Upper lobe of right lung (tissue), 1 donor: ENCODE data around the gene PPP3CB. TPM values are rescaled to one million over a fixed set of nuclear protein-coding genes. Genes with fewer than 3 reads are reported as not detected.

Experiments
- ATAC-seq: fragments of 200-7000 bp; cut with Tn5 transposase; one replicate; pipeline ENCODE4 v1.9.1; 2020; ENCODE audit warnings: mild to moderate bottlenecking, moderate library complexity
- DNase-seq: peaks from one replicate; pipeline ENCODE4 v3.0.0-alpha.2; 2020
- H3K27ac ChIP-seq: fragments of 200-600 bp; one replicate; pipeline ENCODE4 v1.8.0; 2022
- H3K27me3 ChIP-seq: fragments of 200-600 bp; one replicate; pipeline ENCODE4 v1.8.0; 2022; ENCODE audit warnings: mild to moderate bottlenecking
- H3K36me3 ChIP-seq: fragments of 200-600 bp; one replicate; pipeline ENCODE4 v1.8.0; 2022
- H3K4me1 ChIP-seq: fragments of 200-600 bp; one replicate; pipeline ENCODE4 v1.8.0; 2022
- H3K4me3 ChIP-seq: fragments of 200-600 bp; one replicate; pipeline ENCODE4 v1.8.0; 2022; ENCODE audit warnings: mild to moderate bottlenecking
- H3K9me3 ChIP-seq: fragments of 200-600 bp; one replicate; pipeline ENCODE4 v1.8.0; 2022
- CTCF ChIP-seq: fragments of 200-600 bp; IDR thresholded peaks from one replicate; pipeline ENCODE4 v1.8.0; 2022; ENCODE audit warnings: antibody characterized with exemption
- intact Hi-C: fragments of 100-400 bp; cut with DNase I; formaldehyde crosslinking; loops from one replicate; pipeline ENCODE4 v1.11.0; 2022
- total RNA-seq: library from RNA; stranded (reverse); fragmentation: NEBNext Ultra II Directional; extraction: Animal tissue kit (Norgen Biotek cat#: 25700); gene quantifications from one replicate; pipeline ENCODE4 v1.2.1, GENCODE V29; 2021
- donor health status: DM: no; HTN: yes; CAD: no; lungs with severe emphysema.

Gene PPP3CB
- total RNA-seq, 1 donor from 2014 or later, result 38.0 TPM

- intact Hi-C loops, result no loop called here
- Histone ChIP-seq H3K4me3 (no peak overlapping the region), H3K36me3 (peaks cover 4% of the 10 kb centered on the region), H3K9me3 (no peaks in the 10 kb centered on the region), H3K4me1 (peaks cover 17% of the 10 kb centered on the region), H3K27me3 (no peaks in the 10 kb centered on the region), H3K27ac (no peak overlapping the region)
- no peak for TF ChIP-seq CTCF
- ATAC-seq (no peak), DNase-seq (no peak)
Measured at GRCh38 chr10:73408061-73408460, 87.8 kb downstream of the PPP3CB start.

DNA sequence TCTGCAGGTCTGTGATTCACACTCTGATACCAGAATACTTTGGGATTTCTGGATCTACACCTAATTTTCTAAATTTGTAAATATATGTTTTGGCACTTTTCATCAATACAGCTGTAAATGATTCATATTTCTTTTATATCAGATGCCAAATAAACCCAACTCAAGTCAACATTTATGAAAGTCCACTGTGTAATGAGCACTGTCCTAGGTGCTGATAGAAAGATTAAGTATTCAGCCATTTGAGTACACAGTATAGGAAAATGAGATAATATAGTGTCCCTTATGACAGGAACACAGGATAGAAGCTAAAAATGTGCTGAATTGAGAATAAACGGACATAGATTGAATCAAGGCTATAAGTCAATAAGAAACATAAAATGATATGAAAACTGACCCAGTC, 88.3 kb downstream of the PPP3CB start:
- ATAC-seq (no peak), DNase-seq (no peak)
- Histone ChIP-seq H3K27ac (no peak overlapping the region), H3K9me3 (no peaks in the 10 kb centered on the region), H3K27me3 (no peaks in the 10 kb centered on the region), H3K4me1 (peaks cover 13% of the 10 kb centered on the region), H3K36me3 (peaks cover 4% of the 10 kb centered on the region), H3K4me3 (no peak overlapping the region)
- intact Hi-C loops, result no loop called here
- TF ChIP-seq CTCF, result no peak

DNA sequence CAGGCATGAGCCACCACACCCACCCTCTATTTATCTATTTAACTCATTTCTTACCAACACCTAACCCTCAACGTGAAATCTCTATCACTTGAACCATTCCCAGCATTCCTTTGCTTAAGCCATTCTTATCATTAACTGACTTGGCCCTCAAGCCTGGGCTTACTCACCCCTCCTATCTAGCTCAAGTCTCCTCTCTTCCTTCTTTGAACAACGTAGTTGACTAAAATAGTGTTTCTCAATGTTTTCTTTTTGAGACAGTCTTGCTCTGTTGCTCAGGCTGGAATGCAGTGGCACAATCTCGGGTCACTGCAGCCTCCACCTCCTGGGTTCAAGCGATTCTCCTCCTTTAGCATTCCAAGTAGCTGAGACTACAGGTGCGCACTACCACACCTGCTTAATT, 89.0 kb downstream of the PPP3CB start:
- TF ChIP-seq CTCF, result no peak
- peaks cover 4% of the 10 kb centered on the region for H3K36me3 ChIP-seq
- no peaks in the 10 kb centered on the region for H3K27me3 ChIP-seq
- DNase-seq (no peak), ATAC-seq (no peak)
- H3K4me1 ChIP-seq, result peaks cover 6% of the 10 kb centered on the region
- no peak overlapping the region for H3K27ac ChIP-seq
- H3K9me3 ChIP-seq, result no peaks in the 10 kb centered on the region
- H3K4me3 ChIP-seq, result no peak overlapping the region
- intact Hi-C loops, result no loop called here

DNA sequence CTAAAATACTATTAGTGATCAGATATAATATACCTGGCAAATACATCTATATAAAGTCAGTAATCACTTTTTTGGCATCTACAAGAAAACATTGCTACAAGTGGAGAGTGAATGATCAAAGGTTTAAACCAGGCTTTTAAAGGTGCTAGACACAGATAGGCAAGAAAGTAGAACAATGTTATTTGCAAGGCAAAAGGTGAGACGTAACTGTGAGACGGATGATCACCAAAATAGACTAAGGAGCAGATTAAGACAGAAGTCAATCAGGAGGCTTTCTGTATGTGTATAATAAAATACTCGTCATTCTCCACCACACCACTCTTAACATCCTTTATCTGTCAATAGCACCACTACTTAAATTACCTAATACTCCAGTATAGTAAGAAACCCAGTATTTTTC, 90.3 kb downstream of the PPP3CB start:
- H3K4me1 ChIP-seq, result peaks cover 4% of the 10 kb centered on the region
- intact Hi-C loops, result no loop called here
- H3K27me3 ChIP-seq, result no peaks in the 10 kb centered on the region
- ATAC-seq, result no peak
- no peaks in the 10 kb centered on the region for H3K9me3 ChIP-seq
- H3K36me3 ChIP-seq, result peaks cover 6% of the 10 kb centered on the region
- no peak for DNase-seq
- TF ChIP-seq CTCF, result no peak
- no peak overlapping the region for H3K27ac ChIP-seq
- H3K4me3 ChIP-seq, result no peak overlapping the region

DNA sequence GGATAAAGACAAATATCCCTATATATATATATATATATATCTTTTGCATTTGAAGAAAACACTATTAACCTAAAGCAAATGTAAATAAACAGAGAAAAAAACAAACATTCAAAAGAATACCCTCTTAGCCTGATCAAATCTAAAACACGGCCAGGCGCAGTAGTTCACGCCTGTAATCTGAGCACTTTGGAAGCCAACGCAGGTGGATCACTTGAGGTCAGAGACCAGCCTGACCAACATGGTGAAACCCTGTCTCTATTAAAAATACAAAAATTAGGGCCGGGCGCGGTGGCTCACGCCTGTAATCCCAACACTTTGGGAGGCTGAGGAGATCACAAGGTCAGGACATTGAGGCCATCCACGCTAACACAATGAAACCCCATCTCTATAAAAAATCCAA, 91.1 kb downstream of the PPP3CB start:
- intact Hi-C loops, result no loop called here
- no peak for TF ChIP-seq CTCF

GRCh38 chr10:73401636-73402035, 94.2 kb downstream of the PPP3CB start:
- H3K9me3 ChIP-seq, result no peaks in the 10 kb centered on the region
- peaks cover 36% of the 10 kb centered on the region for H3K36me3 ChIP-seq
- H3K27me3 ChIP-seq, result no peaks in the 10 kb centered on the region
- ATAC-seq (no peak), DNase-seq (no peak)
- no peak overlapping the region for H3K27ac ChIP-seq
- no peak for TF ChIP-seq CTCF
- no peaks in the 10 kb centered on the region for H3K4me1 ChIP-seq
- no peak overlapping the region for H3K4me3 ChIP-seq
- intact Hi-C loops, result no loop called here

More for the DNA sequence above, 91.1 kb downstream of the PPP3CB start:
- Histone ChIP-seq H3K4me1 (peaks cover 4% of the 10 kb centered on the region), H3K27me3 (no peaks in the 10 kb centered on the region), H3K27ac (no peak overlapping the region), H3K9me3 (no peaks in the 10 kb centered on the region), H3K36me3 (peaks cover 9% of the 10 kb centered on the region), H3K4me3 (no peak overlapping the region)
- no peak for DNase-seq
- no peak for ATAC-seq
